RCC 7860 (cell line): ENCODE measurements around the gene SMARCD1.

Experiments used
- DNase-seq: peaks from one replicate; pipeline ENCODE4 v3.0.0-alpha.2; 2015; ENCODE audit warnings: low spot score
- FAIRE-seq: peaks from 2 replicates; lab custom pipeline; 2012; peaks lifted over from hg19 to GRCh38; lab: Jason Lieb, UNC

The SMARCD1 gene

DNA sequence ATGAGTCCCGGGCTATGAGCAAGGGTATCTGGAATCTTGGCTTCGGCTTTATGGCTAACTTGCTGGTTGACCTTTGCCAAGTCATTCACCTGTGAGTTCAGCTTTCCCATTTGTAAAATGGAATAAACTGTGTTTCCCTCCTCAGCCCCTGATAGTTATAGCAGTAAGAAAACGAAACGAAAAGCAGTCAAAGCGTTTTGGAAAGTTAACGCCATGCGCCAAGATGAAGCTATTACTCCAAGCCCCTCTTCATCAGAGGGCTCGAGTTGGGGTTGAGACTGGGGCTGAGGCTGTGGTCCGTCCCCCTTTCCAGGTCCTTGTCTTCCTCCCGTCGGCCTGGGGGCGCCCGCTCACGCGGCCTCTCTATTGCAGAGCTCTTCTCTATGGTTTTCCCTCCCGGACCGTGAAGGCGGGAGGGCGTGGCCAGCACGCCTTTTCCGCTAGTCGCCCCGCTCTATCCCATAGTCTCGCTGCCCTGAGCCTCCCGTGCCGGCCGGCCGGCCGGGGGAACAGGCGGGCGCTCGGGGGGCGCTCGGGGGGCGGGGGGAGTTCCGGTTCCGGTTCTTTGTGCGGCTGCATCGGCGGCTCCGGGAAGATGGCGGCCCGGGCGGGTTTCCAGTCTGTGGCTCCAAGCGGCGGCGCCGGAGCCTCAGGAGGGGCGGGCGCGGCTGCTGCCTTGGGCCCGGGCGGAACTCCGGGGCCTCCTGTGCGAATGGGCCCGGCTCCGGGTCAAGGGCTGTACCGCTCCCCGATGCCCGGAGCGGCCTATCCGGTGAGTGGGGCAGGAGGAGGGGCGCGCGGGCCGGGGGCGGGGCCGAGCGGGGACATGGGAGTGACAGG, at the start of gene SMARCD1:
SMARCD1 (plus strand) TSS at position 568 of the 840 bp plus-strand sequence; CDS start at position 596, 28 bp downstream.
- peak; percentile 40 for FAIRE-seq
- DNase-seq: peak; percentile 76

DNA sequence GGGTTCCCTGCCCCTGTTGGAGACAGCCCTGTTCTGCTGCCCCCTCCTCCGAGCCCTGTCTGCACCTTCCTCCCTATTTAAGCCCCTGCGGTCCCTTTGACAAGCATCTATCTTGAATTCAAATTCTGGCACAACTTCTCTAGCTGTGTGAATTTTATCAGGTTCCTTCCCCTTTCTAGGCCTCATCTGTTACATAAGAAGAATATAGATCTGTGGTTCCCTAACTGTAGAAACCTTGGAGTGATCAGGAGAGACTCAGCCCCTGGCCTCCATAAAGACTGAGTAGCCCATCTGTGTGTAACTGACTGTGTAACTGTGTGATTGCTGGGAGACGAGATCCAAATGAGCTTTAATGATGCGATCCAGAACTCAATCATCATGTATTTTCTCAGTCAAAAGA, 46.8 kb upstream of the SMARCD1 start:
- DNase-seq: no peak
- FAIRE-seq: no peak

DNA sequence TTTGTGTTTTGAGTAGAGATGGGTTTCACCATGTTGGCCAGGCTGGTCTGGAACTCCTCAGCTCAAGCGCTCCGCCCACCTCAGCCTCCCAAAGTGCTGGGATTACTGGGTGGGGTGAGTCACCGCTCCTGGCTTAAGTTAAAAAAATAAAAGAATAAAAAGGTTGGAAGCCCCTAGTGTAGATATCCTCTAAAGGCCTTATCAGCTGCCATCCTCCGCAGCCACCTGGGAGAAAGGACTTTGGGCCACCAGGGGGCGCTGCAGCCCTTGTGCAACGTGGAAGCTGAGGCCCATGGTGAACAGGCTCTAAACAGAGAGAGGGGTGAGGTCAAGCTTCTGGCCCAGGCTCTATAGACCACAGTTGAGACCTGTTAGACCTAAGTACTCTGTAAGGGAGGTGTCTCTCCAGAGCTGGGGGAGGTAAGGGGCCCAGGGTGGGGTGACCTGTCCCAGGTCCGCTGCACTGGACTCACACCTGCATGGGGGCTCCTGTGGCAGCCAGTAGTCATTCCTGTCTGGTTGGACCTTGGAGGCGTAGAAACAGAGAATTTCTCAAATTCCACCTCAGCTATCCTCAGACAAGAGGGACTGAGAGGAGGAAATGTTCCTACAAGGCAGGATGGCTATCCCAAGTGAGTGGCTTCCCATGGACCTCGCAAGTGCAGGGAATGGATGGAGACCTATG, 45.8 kb upstream of the SMARCD1 start:
- FAIRE-seq: no peak
- DNase-seq: peak; percentile 47

DNA sequence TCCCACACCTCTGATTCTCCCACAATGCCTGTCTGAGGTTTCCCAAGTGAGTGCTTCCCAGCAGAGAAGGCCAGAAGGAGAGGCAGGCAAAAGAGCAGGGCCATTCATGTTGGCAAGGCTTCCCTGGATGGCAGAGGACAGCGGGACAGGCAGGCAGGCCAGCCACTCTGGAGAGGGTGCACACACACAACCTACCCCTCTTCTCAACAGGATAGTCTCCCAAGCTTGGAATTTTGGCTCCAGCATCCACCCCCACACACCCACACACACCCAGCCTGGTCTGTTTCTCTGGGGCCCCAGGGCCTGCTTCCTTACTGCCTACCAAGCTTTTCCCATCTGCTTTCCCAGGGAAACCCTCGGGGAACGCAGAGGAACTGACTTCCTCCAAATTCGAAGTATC, 44.5 kb upstream of the SMARCD1 start:
- DNase-seq (no peak), FAIRE-seq (no peak)

DNA sequence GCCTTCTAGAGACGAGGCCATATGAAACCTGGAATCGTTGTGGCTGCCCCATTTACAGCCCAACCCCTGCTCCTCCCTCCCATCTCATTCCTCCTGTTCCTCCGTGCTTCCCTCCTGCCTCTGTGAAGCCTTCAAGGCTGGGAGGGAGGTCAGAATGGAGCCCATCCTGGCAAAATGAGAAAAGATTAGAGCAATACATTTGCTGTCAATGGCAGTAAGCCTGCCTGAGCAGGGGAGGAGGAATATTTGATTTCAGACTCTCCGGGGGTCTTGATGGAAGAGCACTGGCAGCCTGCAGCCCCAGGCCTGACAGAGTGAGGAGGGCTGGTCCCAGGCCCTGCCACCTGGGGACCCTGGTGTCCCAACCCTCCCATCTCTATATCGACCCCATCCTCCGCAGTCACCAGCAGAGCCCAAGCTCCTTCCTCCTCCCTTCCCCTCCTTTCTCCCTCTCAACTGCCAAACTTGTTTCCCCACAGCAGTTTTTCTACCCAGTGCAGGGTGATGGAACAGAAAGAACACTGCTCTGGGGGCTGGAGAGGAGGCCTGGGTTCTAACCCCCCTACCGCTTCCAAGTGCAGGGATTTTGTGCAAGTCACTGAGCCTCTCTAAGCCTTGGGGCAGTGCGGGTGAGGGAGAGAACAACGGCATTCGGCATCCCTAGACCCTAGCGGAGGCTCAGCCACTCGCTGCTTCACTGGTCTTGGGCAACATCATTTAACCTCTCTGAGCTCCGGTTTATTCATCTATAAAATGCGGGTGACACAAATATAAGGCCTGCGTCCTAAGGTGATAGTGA, 43.9 kb upstream of the SMARCD1 start:
- no peak for FAIRE-seq
- no peak for DNase-seq

DNA sequence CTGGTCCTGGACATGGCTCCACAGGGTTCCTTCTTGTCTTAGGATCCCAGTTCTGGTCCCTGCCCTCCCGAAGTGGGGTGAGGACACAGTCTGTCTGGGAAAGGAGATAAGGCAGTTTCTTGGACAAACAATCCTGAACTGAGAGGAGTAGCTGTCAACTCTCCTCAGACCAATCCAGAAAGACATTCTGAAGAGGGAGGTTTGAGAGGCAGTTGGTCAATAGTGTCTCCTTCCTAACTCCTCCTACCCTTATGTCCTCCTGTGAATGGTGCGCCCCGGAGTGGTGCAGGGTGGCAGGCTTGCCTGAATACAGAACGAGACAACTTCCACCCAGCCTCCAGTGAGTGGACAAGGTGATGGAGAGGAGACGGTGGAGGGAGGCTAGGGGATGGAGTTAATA, 43.2 kb upstream of the SMARCD1 start:
- FAIRE-seq: no peak

DNA sequence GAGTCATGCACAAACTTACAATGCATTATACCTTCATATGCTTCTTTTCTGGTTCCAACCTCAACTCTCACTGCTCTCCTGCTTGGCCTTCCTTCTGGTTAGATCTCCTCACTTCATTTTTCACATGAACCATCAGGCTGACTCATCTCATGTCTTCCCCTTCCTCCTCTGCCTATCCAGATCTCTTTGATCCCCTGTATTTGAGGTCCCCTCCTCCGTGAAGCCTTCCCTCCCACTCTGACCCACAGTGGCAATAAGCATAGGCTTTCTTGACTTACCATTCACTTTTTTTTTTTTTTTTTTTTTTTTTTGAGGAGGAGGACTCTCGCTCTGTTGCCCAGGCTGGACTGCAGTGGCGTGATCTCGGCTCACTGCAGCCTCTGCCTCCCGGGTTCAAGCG, 42.4 kb upstream of the SMARCD1 start:
- no peak for FAIRE-seq
- DNase-seq: no peak

More for the DNA sequence above, 43.2 kb upstream of the SMARCD1 start:
- DNase-seq: no peak

DNA sequence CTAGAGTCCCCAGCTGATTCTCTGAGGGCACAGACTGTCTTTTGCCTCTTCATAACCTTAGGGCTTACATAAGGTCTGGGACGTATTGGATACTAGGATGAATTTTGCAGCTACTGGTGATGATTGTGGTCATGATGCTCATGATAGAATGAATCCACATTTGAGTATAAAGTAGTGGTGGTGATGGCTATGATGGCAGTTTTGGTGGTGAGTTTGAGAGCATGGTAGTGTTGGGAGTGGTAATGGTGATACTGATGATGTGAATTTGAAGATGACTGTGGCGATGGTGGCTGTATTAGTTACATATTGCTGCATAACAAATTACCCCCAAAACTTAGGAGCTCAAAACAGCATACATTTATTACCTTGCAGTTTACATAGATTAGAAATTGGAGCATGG, 41.8 kb upstream of the SMARCD1 start:
- DNase-seq (no peak), FAIRE-seq (no peak)

DNA sequence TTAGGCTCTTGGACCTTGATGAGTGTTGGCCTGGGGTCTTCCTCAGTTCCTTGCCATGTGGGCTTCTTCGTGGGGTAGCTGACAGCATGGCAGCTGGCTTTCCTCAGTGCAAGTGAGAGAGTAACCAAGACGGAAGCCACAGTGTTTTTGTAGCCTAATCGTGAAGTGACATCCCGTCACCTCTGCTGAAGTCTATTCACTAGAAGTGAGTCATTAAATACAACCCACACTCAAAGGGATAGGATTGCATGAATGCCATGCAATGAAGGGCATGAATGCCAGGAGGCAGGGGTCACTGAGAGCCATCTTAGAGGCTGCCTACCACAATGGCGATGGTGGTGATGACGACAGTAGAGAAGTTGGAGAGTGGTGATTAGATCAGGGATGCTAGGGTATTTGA, 41.3 kb upstream of the SMARCD1 start:
- DNase-seq (no peak), FAIRE-seq (no peak)

DNA sequence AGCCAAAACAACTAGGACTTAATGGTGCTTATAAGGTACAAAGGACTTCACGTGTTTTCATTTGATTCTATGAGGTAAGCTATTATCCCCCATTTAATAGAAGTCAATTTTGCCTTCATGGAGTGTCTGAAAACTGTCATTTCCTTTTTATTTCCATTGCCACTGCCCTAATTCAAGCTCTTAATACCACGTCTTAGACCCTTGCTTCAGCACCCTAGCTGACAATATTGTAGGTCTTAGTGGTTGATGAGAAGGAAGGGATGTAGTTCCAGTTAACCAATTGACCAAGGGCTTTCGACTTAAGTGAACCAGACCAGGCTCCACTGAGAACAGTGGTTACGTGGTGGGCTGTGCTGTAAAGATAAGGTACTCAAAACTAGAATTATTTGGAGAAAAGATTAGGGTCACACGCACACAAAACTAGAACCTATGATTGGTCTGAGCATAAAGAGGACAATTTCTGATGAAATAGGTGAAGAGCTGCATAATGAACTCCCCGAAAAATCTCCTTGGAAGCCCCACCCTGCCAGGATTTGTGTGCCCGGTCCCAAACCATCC, 37.4 kb upstream of the SMARCD1 start:
- no peak for DNase-seq
- no peak for FAIRE-seq

DNA sequence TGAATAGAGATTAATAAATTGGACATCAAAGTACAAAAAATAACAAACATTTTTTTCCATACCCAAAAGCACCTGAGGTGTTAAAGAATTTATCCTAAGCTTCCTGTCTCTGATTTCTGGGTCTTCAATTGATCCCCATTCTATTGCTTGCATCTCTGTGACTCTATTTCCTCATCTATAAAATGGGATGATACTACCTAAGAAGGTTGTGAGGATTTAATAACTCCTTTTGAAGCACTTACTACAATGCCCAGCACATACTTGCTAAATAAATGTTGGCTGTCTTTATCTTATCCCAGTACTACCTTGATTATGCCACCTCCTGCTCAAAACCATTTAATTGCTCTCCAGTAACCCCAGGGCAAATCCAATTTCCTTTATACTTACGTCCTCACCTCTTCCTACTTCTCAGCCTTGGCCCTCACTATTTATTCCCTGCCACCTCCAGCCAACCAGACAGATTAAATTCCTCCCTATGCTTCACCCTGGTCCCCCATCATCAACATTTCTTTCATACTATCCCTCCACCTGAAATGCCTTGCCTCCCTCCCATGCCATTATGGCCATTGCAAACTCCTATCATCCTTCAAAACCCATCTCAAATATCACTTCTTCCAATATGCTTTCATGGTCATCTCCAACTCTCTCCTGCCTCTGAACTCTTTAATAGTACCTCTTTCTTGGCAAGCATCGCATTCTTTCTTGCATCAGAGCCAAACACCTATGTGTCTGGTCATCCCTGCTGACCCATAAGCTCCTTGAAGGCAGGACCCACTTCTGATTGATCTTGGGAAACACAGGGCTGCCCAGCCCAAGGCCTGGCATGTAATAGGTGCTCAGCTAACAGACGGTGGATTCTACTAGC, 35.7 kb upstream of the SMARCD1 start:
- no peak for DNase-seq
- FAIRE-seq: no peak

DNA sequence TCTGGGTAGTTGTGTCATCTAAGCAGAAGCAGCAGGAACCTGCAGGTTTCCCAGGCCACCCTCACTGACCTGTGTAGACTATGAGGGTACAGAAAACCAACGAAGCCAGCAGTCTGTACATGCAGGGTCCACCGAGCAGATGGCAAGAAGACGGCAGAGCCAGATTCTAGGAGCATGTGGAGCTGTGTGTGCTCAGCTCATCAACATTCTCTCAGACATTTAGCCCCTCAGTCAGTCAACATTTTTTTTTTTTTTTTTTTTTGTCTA, 35.1 kb upstream of the SMARCD1 start:
- DNase-seq (no peak), FAIRE-seq (no peak)

DNA sequence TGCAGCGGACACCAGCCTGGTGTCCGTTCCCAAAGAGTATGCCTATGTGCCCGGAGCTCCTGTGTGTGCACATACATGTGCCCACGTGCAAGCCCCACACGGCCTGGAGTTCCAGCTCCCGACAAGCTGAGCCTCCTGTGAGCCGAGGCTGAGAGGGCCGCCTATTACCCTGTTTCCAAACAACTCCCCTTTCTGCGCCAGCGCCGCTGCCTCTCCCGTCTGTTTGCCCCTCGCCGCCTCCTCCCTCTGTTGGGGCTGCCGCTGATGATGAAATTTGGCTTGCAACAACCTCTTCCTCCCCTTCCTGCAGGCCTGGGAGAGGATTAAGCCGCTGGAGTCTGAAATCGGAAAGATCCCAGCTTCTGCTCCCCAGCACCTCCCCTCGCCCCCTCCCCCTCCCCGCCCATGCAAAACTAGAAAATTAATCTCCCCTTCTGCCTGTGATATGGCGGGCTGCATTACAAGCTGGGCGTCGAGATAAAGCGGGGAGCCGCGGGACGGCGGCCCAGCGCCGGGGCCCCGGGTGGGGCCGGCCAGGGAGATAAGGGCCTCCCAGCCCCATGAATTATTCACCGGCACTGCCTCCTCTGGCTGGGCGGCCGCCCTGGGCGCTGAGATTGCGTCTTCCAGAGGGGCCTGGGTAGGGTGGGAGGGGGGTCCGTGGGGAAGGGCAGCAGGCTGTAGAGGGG, 34.6 kb upstream of the SMARCD1 start:
- no peak for FAIRE-seq
- no peak for DNase-seq

DNA sequence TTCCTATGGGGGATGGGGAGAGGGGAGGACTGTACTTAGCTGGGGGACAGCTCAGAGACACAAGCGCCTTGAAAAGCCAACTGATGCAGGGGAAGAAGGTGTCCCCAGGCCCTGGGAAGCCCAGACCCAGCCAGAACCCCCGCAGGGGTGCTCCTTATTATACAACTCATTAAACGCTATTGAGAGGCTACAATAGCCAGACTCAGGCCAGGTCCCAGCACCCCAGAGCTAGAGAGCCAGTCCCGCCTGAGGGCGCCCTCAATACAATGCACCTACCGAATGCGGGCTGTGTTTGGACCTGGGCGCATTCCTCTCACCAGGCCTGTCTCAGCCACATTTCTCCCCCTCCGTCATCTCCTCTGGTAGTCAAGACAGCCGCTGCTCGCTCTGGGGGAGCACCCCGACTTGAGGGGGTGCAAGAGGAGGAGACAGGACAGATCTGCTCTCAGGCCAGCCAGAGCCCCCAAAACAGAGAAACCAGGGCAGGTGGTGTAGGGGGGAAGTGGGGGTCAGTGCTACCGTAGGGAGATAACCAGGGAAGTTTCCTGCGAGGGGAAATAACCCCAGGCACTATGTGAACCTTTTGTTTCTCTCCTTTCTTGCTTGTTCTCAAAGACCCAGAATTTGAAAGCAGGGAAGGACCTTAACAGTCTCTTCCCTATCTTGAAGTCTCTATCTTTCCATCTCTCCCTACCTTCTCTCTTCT, 33.9 kb upstream of the SMARCD1 start:
- DNase-seq (no peak), FAIRE-seq (no peak)

DNA sequence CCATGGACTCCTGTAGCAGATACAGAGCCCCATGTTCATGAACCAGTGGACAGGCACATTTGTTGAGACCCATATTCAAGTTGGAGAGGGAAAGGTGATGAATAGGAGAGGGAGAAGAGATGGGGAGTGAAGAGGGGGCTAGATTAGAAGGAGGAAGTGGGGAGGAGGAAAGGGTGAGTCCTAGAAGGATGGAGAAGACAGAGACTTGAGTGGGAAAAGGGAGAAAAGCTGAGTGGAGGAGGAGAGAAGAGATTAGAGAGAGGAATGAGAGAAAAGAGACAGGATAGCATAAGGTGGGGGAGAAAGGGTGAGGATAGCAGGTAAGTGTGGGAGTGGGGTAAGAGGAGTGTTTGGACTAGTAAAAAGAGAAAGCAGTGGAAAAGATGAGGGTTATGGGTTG, 32.6 kb upstream of the SMARCD1 start:
- DNase-seq: no peak
- FAIRE-seq: no peak

DNA sequence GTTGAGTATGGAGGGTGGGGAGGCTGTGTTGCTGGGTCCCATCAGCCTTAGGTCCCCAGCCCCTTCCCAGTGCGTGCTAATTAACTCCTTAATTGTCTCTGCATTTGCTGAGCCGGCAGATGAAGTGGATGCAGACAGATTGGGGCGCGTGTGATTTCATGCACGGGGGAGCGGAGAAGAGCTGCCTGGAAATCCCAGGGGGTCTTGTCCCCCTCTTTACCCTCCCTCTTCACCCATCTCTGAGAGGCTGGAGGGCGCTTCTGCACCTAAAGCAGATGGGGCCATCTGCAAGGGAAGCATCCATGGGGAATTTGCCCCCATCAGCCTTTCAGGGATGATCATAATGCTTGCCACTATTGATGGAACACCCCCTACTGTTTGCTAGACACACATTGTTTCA, 32.2 kb upstream of the SMARCD1 start:
- no peak for FAIRE-seq
- no peak for DNase-seq

DNA sequence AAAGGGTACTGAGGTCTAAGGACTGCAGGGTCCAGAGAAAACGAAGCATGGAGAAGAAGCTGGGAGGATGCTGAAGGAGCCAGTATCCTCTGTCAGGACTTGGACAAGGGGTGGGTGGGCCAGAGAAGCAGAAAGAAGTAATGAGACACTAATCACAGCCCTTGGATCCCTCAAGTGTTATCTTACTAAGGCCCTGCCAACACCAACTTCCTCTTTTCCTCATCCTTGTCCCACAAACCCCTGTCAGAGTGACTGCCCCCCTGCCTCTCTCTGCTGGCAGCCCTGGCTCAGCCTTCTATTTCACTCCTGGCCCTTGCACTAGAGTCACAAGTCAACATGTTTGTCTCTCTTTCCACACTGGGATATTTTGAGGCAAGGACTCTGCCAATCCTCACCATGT, 31.6 kb upstream of the SMARCD1 start:
- FAIRE-seq (no peak), DNase-seq (no peak)

DNA sequence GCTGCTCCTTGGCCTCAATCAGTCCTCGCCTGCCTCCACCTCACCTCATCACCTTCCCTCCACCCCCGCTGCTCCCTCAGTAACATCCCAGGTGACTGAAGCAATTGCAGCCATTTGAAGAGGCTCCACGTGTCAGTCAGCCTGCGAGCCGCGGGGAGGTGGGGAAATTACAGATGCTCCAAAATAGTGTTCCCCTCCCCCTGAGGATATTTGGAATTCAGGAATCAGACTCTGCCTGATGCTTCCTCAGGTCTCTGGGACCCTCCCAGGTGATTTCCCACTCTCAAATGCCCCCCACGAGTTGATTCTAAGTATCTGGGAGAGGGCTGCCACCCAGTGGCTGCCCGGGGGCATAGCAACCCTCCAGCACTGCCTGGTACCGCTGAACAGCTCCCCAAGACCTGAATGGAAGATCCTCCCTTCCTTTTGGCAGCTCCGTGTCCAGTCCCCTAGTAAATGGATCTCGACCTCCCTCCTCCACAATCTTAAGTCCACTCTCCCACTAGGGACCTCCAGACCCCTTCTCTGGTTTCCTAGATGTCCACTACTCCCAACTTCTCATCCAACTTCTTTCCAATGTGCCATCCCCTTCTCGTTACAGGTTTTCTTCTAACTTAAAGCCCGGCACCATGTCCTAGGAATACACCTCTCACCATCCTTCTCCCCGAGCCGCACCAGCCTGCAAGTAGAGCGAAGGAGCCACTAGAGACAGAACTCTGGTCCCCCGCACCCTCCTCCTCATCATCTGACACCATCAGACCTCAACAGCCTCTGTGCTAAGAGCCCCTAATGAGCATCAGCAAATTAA, 29.1 kb upstream of the SMARCD1 start:
- DNase-seq: peak; percentile 5
- no peak for FAIRE-seq

DNA sequence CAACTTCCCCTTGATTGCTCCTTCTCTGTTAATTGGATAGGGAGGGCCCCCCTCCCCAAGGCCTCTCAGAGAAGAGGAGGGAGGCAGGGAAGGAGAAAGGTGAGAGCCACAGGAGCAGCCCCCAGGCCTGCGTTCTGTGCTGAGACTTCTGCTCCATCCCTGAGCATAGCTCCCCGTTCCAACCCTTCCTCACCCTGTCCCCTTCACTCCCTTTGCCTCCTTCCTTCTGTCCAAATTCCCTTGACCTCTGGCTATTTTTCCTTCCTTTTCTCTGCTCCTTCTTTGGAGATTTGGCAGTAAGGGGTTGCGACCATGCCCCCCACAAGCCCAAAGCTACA, 28.5 kb upstream of the SMARCD1 start:
- FAIRE-seq: no peak
- no peak for DNase-seq
